Measurements from ENCODE around the gene RFC2. TPM values are rescaled to one million over a fixed set of nuclear protein-coding genes. Genes with fewer than 3 reads are reported as not detected.
"Not testable (repeated sequence)": the region's sequence is repeated elsewhere in the genome, so short reads cannot be mapped to it uniquely, and the experiment has no call there.

Gene RFC2
- total RNA-seq, 6 donors from 2014 or later: 9.5 to 19.4 (median 14.0) TPM

GRCh38 chr7:74253835-74254128 lies 417 bp downstream of the RFC2 start:
- DNase-seq: no peak
- H3K27me3 ChIP-seq: no peaks in the 10 kb centered on the region
- H3K36me3 ChIP-seq: peaks cover 4 to 29% (median 20%) of the 10 kb centered on the region in 4 donors
- TF ChIP-seq POLR2AphosphoS5 (IDR thresholded peaks at IDR 0.05) (no peak), EP300 (IDR thresholded peaks at IDR 0.05) (no peak), CTCF (IDR thresholded peaks at IDR 0.05) (no peak), POLR2A (IDR thresholded peaks at IDR 0.05) (no peak)
- H3K9me3 ChIP-seq: no peaks in the 10 kb centered on the region
- peak overlapping the region; percentile 87 to 94 (median 92) for H3K27ac ChIP-seq
- peak overlapping the region; percentile 56 to 91 (median 78) for H3K4me3 ChIP-seq
- peak; percentile 25 to 47 for ATAC-seq (ENCODE audit: low FRiP score in 2 of 2)
- 0 to 1% methylated on average over 10 of the region's 10 CpGs for WGBS, 2 donors
- peaks cover 21 to 33% (median 27%) of the 10 kb centered on the region in 4 donors for H3K4me1 ChIP-seq

- WGBS, 2 donors: 79 to 86% methylated on average over 4 to 7 of the region's 7 CpGs
- peak overlapping the region in 2 of 4 donors; percentile 92 to 93 for H3K27ac ChIP-seq
- ATAC-seq (ENCODE audit: low FRiP score in 2 of 2): no peak
- peaks cover 7 to 33% (median 23%) of the 10 kb centered on the region in 4 donors for H3K36me3 ChIP-seq
- H3K4me1 ChIP-seq: peaks cover 21 to 33% (median 27%) of the 10 kb centered on the region in 4 donors
- no peaks in the 10 kb centered on the region for H3K27me3 ChIP-seq
- DNase-seq: no peak
- TF ChIP-seq POLR2A (IDR thresholded peaks at IDR 0.05) (no peak), CTCF (IDR thresholded peaks at IDR 0.05) (no peak), EP300 (IDR thresholded peaks at IDR 0.05) (no peak), POLR2AphosphoS5 (IDR thresholded peaks at IDR 0.05) (no peak)
- H3K9me3 ChIP-seq: no peaks in the 10 kb centered on the region
- H3K4me3 ChIP-seq: peak overlapping the region in 3 of 4 donors; percentile 73 to 91 (median 84)
These were observed 868 bp downstream of the RFC2 start for GRCh38 chr7:74253331-74253730.

- peaks cover 7 to 38% (median 26%) of the 10 kb centered on the region in 4 donors for H3K36me3 ChIP-seq
- no peak for ATAC-seq (ENCODE audit: low FRiP score in 2 of 2)
- DNase-seq: no peak
- H3K4me3 ChIP-seq: peak overlapping the region in 1 of 4 donors; percentile 91
- no peaks in the 10 kb centered on the region for H3K9me3 ChIP-seq
- WGBS, 2 donors: 77 to 83% methylated on average over 5 of the region's 5 CpGs
- no peak overlapping the region for H3K27ac ChIP-seq
- H3K4me1 ChIP-seq: peaks cover 21 to 33% (median 27%) of the 10 kb centered on the region in 4 donors
- TF ChIP-seq CTCF (IDR thresholded peaks at IDR 0.05) (no peak), EP300 (IDR thresholded peaks at IDR 0.05) (no peak), POLR2A (IDR thresholded peaks at IDR 0.05) (no peak), POLR2AphosphoS5 (IDR thresholded peaks at IDR 0.05) (no peak)
- no peaks in the 10 kb centered on the region for H3K27me3 ChIP-seq
These were observed 1.3 kb downstream of the RFC2 start for GRCh38 chr7:74252893-74253292.

GRCh38 chr7:74249058-74249457 lies 5.1 kb downstream of the RFC2 start:
- H3K27me3 ChIP-seq; DNase-seq; H3K4me3 ChIP-seq; ATAC-seq (ENCODE audit: low FRiP score in 2 of 2); H3K27ac ChIP-seq; H3K9me3 ChIP-seq: not testable (repeated sequence)
- WGBS, 2 donors: 87 to 95% methylated on average over 8 to 10 of the region's 10 CpGs
- peaks cover 9 to 12% (median 11%) of the 10 kb centered on the region in 4 donors for H3K4me1 ChIP-seq
- peaks cover 7 to 75% (median 46%) of the 10 kb centered on the region in 4 donors for H3K36me3 ChIP-seq

GRCh38 chr7:74248156-74248555 lies 6.0 kb downstream of the RFC2 start:
- Histone ChIP-seq H3K27ac (no peak overlapping the region), H3K4me3 (no peak overlapping the region), H3K36me3 (peaks cover 7 to 84% (median 48%) of the 10 kb centered on the region in 4 donors), H3K4me1 (peaks cover 3 to 6% (median 5%) of the 10 kb centered on the region in 4 donors), H3K27me3 (no peaks in the 10 kb centered on the region), H3K9me3 (no peaks in the 10 kb centered on the region)
- WGBS, 2 donors: 94 to 99% methylated on average over 6 of the region's 6 CpGs
- ATAC-seq (ENCODE audit: low FRiP score in 2 of 2) (no peak), DNase-seq (no peak)
- no peak for TF ChIP-seq CTCF (IDR thresholded peaks at IDR 0.05)
- TF ChIP-seq POLR2A (IDR thresholded peaks at IDR 0.05): no peak
- TF ChIP-seq POLR2AphosphoS5 (IDR thresholded peaks at IDR 0.05): no peak
- TF ChIP-seq EP300 (IDR thresholded peaks at IDR 0.05): no peak

All from upper lobe of left lung (tissue), 6 donors.